ENCODE measurements around the gene AJM1. TPM values are rescaled to one million over a fixed set of nuclear protein-coding genes. Genes with fewer than 3 reads are reported as not detected.

AJM1 gene
- total RNA-seq, 2 experiments from 2014 or later: 4.0 to 4.1 TPM

- no peaks in the 10 kb centered on the region for H3K9me3 Mint-ChIP-seq
- CTCF ChIA-PET: interaction anchor here (0.9 to 2.2 kb wide), 5 partner anchors 18 to 182 kb away, joined by 3 to 7 read pairs (median 3); partner anchors contain the start of gene TRAF2
- H3K36me3 Mint-ChIP-seq (ENCODE audit: low read depth): peaks cover 3% of the 10 kb centered on the region
- H3K27me3 Mint-ChIP-seq: peaks cover 17% of the 10 kb centered on the region
- POLR2A ChIA-PET: no interaction called here
- DNase-seq: no peak
- H3K4me3 Mint-ChIP-seq: peak overlapping the region; percentile 92
- H3K4me1 Mint-ChIP-seq: peaks cover 23% of the 10 kb centered on the region
- H3K27ac Mint-ChIP-seq: peak overlapping the region; percentile 67
Measured at GRCh38 chr9:136847088-136847825, 5.0 kb downstream of the AJM1 start.

GRCh38 chr9:136847826-136848392, 5.6 kb downstream of the AJM1 start:
- peak overlapping the region; percentile 92 for H3K4me3 Mint-ChIP-seq
- H3K27ac Mint-ChIP-seq: peak overlapping the region; percentile 67
- peaks cover 3% of the 10 kb centered on the region for H3K36me3 Mint-ChIP-seq (ENCODE audit: low read depth)
- peaks cover 21% of the 10 kb centered on the region for H3K4me1 Mint-ChIP-seq
- H3K9me3 Mint-ChIP-seq: no peaks in the 10 kb centered on the region
- peak; percentile 81 for DNase-seq
- ChIA-PET POLR2A (no interaction called here), CTCF (interaction anchor here (0.9 to 2.2 kb wide), 4 partner anchors 22 to 181 kb away, joined by 3 to 7 read pairs (median 4); partner anchors contain the start of gene TRAF2)
- H3K27me3 Mint-ChIP-seq: peaks cover 17% of the 10 kb centered on the region

GRCh38 chr9:136848393-136849037, 6.2 kb downstream of the AJM1 start:
- Mint-ChIP-seq H3K9me3 (no peaks in the 10 kb centered on the region), H3K4me1 (peaks cover 19% of the 10 kb centered on the region), H3K4me3 (peak overlapping the region; percentile 92), H3K27ac (peak overlapping the region; percentile 86), H3K27me3 (peaks cover 16% of the 10 kb centered on the region), H3K36me3 (ENCODE audit: low read depth) (peaks cover 3% of the 10 kb centered on the region)
- DNase-seq: peak; percentile 55
- POLR2A ChIA-PET: no interaction called here
- CTCF ChIA-PET: interaction anchor here (0.9 to 2.2 kb wide), 3 partner anchors 22 to 181 kb away, joined by 3 to 7 read pairs (median 6); no protein-coding TSS in a partner anchor

GRCh38 chr9:136849038-136849959, 7.0 kb downstream of the AJM1 start, which contains the start of gene PHPT1:
TSS of gene PHPT1 (plus strand) at chr9:136849409. CDS start at chr9:136849431, 22 bp downstream.
- H3K36me3 Mint-ChIP-seq (ENCODE audit: low read depth): peaks cover 3% of the 10 kb centered on the region
- peak within 1 kb of the TSS; percentile 88 for H3K27ac Mint-ChIP-seq
- no peaks in the 10 kb centered on the region for H3K9me3 Mint-ChIP-seq
- POLR2A ChIA-PET: no interaction called here
- H3K4me1 Mint-ChIP-seq: peaks cover 17% of the 10 kb centered on the region
- peak within 1 kb of the TSS; percentile 92 for H3K4me3 Mint-ChIP-seq
- DNase-seq: peak; percentile 97
- CTCF ChIA-PET: interaction anchor here (1.1 to 2.2 kb wide), 2 partner anchors 53 to 95 kb away, joined by 3 to 6 read pairs; partner anchors contain the start of gene FBXW5
- H3K27me3 Mint-ChIP-seq: peaks cover 14% of the 10 kb centered on the region

- H3K4me1 Mint-ChIP-seq: peaks cover 17% of the 10 kb centered on the region
- H3K27ac Mint-ChIP-seq: peak overlapping the region; percentile 88
- DNase-seq: no peak
- H3K27me3 Mint-ChIP-seq: peaks cover 13% of the 10 kb centered on the region
- peaks cover 3% of the 10 kb centered on the region for H3K36me3 Mint-ChIP-seq (ENCODE audit: low read depth)
- CTCF ChIA-PET: interaction anchor here (1.1 kb wide), 1 partner anchor 94 kb away, joined by 3 read pairs; the partner anchor contains the start of gene FBXW5
- POLR2A ChIA-PET: no interaction called here
- no peaks in the 10 kb centered on the region for H3K9me3 Mint-ChIP-seq
- H3K4me3 Mint-ChIP-seq: peak overlapping the region; percentile 92
Measured at GRCh38 chr9:136849960-136850865, 7.9 kb downstream of the AJM1 start.

- Mint-ChIP-seq H3K9me3 (no peaks in the 10 kb centered on the region), H3K27ac (no peak overlapping the region), H3K36me3 (ENCODE audit: low read depth) (peaks cover 3% of the 10 kb centered on the region), H3K4me1 (peaks cover 17% of the 10 kb centered on the region), H3K27me3 (peaks cover 11% of the 10 kb centered on the region), H3K4me3 (no peak overlapping the region)
- DNase-seq: no peak
- POLR2A ChIA-PET: no interaction called here
- CTCF ChIA-PET: interaction anchor here (1.1 to 1.8 kb wide), 2 partner anchors 8 to 93 kb away, joined by 3 to 5 read pairs; partner anchors contain the start of genes AJM1 and FBXW5
Measured at GRCh38 chr9:136850866-136851775, 8.8 kb downstream of the AJM1 start.

- peaks cover 7% of the 10 kb centered on the region for H3K27me3 Mint-ChIP-seq
- CTCF ChIA-PET: interaction anchor here (1.8 kb wide), 1 partner anchor 9 kb away, joined by 5 read pairs; the partner anchor contains the start of gene AJM1
- H3K9me3 Mint-ChIP-seq: no peaks in the 10 kb centered on the region
- no peak within 1 kb of the TSS for H3K4me3 Mint-ChIP-seq
- H3K4me1 Mint-ChIP-seq: peaks cover 12% of the 10 kb centered on the region
- H3K36me3 Mint-ChIP-seq (ENCODE audit: low read depth): no peaks in the 10 kb centered on the region
- no peak for DNase-seq
- POLR2A ChIA-PET: no interaction called here
- H3K27ac Mint-ChIP-seq: no peak within 1 kb of the TSS
Measured at GRCh38 chr9:136851941-136852663, 9.8 kb downstream of the AJM1 start, which contains the start of gene MAMDC4. TSS of gene MAMDC4 (plus strand) at chr9:136852346. CDS start at chr9:136852417, 71 bp downstream.

- POLR2A ChIA-PET: no interaction called here
- CTCF ChIA-PET: interaction anchor here (1.4 to 1.8 kb wide), 2 partner anchors 10 to 11 kb away, joined by 4 to 5 read pairs; partner anchors contain the start of gene AJM1
- H3K27me3 Mint-ChIP-seq: peaks cover 2% of the 10 kb centered on the region
Measured at GRCh38 chr9:136852664-136853595, 10.7 kb downstream of the AJM1 start.

GRCh38 chr9:136853596-136854112, 11.4 kb downstream of the AJM1 start:
- H3K9me3 Mint-ChIP-seq: no peaks in the 10 kb centered on the region
- no peaks in the 10 kb centered on the region for H3K36me3 Mint-ChIP-seq (ENCODE audit: low read depth)
- POLR2A ChIA-PET: no interaction called here
- DNase-seq: no peak
- no peak overlapping the region for H3K27ac Mint-ChIP-seq
- H3K27me3 Mint-ChIP-seq: no peaks in the 10 kb centered on the region
- peaks cover 5% of the 10 kb centered on the region for H3K4me1 Mint-ChIP-seq
- H3K4me3 Mint-ChIP-seq: no peak overlapping the region
- CTCF ChIA-PET: interaction anchor here (1.4 kb wide), 1 partner anchor 11 kb away, joined by 4 read pairs; the partner anchor contains the start of gene AJM1

More at GRCh38 chr9:136852664-136853595, 10.7 kb downstream of the AJM1 start:
- Mint-ChIP-seq H3K4me1 (peaks cover 7% of the 10 kb centered on the region), H3K36me3 (ENCODE audit: low read depth) (no peaks in the 10 kb centered on the region), H3K27ac (no peak overlapping the region), H3K9me3 (no peaks in the 10 kb centered on the region), H3K4me3 (no peak overlapping the region)
- DNase-seq: no peak
